ENCODE data around the gene MUC15.
A peak's percentile ranks its signal among the peaks of the same experiment; 100 is the strongest.

MUC15 gene

GRCh38 chr11:26527685-26528084, 44.4 kb downstream of the MUC15 start:
- TF ChIP-seq, protein P1, sequence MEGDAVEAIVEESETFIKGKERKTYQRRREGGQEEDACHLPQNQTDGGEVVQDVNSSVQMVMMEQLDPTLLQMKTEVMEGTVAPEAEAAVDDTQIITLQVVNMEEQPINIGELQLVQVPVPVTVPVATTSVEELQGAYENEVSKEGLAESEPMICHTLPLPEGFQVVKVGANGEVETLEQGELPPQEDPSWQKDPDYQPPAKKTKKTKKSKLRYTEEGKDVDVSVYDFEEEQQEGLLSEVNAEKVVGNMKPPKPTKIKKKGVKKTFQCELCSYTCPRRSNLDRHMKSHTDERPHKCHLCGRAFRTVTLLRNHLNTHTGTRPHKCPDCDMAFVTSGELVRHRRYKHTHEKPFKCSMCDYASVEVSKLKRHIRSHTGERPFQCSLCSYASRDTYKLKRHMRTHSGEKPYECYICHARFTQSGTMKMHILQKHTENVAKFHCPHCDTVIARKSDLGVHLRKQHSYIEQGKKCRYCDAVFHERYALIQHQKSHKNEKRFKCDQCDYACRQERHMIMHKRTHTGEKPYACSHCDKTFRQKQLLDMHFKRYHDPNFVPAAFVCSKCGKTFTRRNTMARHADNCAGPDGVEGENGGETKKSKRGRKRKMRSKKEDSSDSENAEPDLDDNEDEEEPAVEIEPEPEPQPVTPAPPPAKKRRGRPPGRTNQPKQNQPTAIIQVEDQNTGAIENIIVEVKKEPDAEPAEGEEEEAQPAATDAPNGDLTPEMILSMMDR (IDR thresholded peaks at IDR 0.05; ENCODE audit: borderline replicate concordance, insufficient read depth, low read depth, low read length): no peak
- no peak overlapping the region for H3K4me3 ChIP-seq (ENCODE audit: low read depth, low read length)

DNA sequence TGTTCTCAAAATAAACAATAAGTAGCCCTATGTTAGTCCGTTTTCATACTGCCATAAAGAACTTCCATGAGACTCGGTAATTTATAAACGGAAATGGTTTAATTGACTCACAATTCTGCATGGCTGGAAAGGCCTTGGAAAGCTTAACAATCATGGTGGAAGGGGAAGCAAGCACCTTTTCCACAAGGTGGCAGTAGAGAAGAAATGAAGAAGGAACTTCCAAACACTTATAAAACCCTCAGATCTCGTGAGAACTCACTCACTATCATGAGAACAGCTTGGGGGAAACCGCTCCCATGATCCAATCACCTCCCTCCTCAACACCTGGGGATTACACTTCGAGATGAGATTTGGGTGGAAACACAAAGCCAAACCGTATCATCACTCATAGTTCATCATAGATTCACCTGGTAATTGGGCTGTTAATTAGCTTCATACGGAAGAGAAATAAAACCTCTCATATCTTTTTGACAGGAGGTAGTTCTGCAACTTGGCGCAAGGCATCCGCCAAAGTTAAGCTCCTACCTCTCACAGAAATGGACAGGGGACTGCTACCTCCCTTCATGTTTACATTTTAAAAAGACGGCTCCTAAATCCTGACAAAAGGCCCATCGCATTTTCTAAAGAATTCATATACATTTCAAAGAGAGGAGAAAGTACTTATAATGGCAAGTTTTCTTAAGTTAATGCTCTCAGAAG, 49.0 kb downstream of the MUC15 start:
- no peak overlapping the region for H3K4me3 ChIP-seq (ENCODE audit: low read depth, low read length)
- TF ChIP-seq, protein P1 (IDR thresholded peaks at IDR 0.05; ENCODE audit: borderline replicate concordance, insufficient read depth, low read depth, low read length): peak; percentile 35; the same call in 1 of the 2 replicates

DNA sequence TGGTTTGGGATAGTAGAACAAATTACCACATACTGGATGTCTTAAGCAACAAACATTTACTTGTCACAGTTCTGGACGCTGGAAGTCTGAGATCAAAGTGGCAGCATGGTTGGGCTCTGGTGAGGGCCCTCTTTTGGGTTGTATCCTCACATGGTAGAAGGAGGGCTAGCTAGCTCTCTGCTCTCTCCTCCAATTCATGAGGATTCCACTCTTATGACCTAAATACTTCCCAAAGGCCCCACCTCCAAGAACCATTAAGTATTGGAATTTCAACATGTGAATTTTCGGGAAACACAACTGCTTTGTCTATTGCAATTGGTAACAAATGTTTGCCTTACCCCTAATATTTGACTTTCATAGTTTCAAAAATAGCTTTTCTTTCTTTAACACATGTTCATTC, 52.6 kb downstream of the MUC15 start:
- H3K4me3 ChIP-seq (ENCODE audit: low read depth, low read length): no peak overlapping the region
- TF ChIP-seq, protein P1 (IDR thresholded peaks at IDR 0.05; ENCODE audit: borderline replicate concordance, insufficient read depth, low read depth, low read length): no peak

DNA sequence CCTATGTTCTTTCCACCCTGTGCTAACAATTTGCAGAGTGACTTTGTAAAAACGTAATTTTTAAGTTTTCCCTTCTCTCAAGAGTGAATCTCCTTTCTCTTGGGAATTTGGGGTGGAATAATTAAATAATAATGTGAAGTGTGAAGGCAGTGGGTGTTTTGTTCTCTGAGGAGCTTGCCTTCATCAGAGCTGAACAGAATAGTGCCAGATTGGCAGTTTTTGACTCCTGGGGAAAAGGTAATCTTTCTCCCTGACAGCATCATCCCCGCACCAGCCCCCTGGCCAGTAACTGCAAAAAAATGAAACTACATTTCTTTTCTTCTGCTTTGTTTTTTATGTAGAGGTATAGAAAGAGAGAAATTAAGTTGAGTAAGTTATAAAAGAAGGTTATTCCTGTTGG, 59.9 kb downstream of the MUC15 start:
- H3K4me3 ChIP-seq (ENCODE audit: low read depth, low read length): no peak overlapping the region
- TF ChIP-seq, protein P1 (IDR thresholded peaks at IDR 0.05; ENCODE audit: borderline replicate concordance, insufficient read depth, low read depth, low read length): no peak

DNA sequence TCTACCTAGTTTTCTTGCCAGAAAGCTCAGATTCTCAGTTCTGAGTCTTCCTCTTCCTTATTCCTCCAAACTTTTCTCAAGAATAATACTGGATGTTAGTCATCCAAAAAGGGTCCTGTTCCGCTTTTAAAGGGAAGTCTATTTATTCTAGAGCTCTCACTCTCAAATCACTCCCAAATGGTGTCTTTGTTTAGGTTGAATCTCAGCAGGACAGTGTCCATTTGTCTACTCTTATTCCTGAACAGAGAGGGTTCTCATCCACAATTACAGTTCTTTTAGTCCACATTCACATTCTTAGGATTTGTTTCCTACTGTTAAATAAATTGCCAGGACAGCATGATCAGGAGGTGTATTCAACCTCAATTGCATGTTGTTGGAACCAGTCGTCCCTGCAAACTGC, 61.3 kb downstream of the MUC15 start:
- TF ChIP-seq, protein P1 (IDR thresholded peaks at IDR 0.05; ENCODE audit: borderline replicate concordance, insufficient read depth, low read depth, low read length): no peak
- H3K4me3 ChIP-seq (ENCODE audit: low read depth, low read length): no peak overlapping the region

DNA sequence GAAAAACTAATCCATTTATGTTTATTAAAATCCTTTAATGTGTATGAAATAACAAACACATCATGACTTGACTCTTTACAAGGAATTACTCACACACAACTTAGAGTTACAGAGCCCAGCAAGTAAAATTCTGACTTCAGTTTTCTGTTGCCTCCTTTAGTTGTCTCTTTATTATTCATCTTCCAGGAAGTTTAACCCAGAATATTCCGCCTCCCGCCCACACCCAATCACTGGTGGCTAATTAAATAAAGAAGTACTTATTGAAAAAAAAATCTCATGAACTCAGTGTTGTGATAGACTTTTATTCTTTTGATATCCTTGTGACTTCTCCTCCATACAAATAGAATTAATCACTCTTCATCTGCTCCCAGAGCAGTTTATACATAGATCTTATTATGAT, 61.9 kb downstream of the MUC15 start:
- TF ChIP-seq, protein P1 (IDR thresholded peaks at IDR 0.05; ENCODE audit: borderline replicate concordance, insufficient read depth, low read depth, low read length): no peak
- H3K4me3 ChIP-seq (ENCODE audit: low read depth, low read length): no peak overlapping the region

Measured in GM12875 (cell line).